Activated naive CD8-positive, alpha-beta T cell (primary cell): ENCODE data around the gene TTN.

Experiments
- H3K27ac Mint-ChIP-seq: one replicate; pipeline ENCODE4 v1.8.0; 2021; ENCODE audit warnings: mixed read lengths
- H3K27me3 Mint-ChIP-seq: one replicate; pipeline ENCODE4 v1.8.0; 2021; ENCODE audit warnings: mixed read lengths
- H3K36me3 Mint-ChIP-seq: one replicate; pipeline ENCODE4 v1.8.0; 2021; ENCODE audit warnings: mixed read lengths
- H3K4me1 Mint-ChIP-seq: one replicate; pipeline ENCODE4 v1.8.0; 2021; ENCODE audit warnings: low read depth, mixed read lengths
- H3K4me3 Mint-ChIP-seq: one replicate; pipeline ENCODE4 v1.8.0; 2021; ENCODE audit warnings: mild to moderate bottlenecking, mixed read lengths
- H3K9me3 Mint-ChIP-seq: one replicate; pipeline ENCODE4 v1.8.0; 2021; ENCODE audit warnings: low read depth, mixed read lengths

Gene TTN

DNA sequence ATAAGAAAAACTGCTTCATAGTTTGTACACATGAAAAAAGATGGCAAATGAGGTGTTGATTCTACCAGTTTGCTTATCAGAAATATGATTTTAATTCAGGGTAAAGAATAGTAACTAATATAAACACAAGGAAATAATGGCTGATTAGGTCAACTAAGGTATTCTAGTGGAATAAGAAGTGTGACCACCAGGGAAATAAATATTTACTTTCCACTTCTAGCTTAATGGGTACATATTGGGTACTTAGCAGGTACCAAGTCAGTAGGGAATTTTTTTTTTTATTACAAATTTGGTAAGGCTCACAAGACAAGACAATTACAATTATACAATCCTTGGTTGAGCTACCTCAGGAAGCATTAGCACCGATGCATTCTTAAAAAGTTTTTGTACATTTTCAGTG, 191.3 kb downstream of the TTN start:
- no peaks in the 10 kb centered on the region for H3K4me1 Mint-ChIP-seq
- H3K27me3 Mint-ChIP-seq = no peaks in the 10 kb centered on the region
- H3K36me3 Mint-ChIP-seq = peaks cover 47% of the 10 kb centered on the region
- H3K9me3 Mint-ChIP-seq = no peaks in the 10 kb centered on the region
- H3K4me3 Mint-ChIP-seq = no peak overlapping the region
- H3K27ac Mint-ChIP-seq = no peak overlapping the region

DNA sequence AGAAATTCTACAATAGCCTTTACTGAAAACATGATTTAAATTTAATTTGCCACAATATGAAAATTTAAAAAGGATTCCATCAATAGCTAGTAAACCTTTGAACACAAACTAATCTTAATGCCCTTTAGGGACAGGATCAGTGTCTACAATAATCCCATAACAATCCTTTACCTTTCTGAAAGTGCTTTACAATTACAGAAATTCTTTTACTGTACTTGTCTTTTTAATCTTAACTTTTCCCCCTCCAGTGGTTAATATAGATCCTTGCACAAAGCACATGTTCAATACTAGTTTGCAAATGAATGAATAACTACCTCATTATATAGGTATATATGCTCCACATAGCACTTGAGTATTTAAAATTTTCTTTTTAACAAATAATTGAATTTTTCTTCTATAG, 204.3 kb downstream of the TTN start:
- no peak overlapping the region for H3K27ac Mint-ChIP-seq
- peaks cover 46% of the 10 kb centered on the region for H3K36me3 Mint-ChIP-seq
- no peaks in the 10 kb centered on the region for H3K4me1 Mint-ChIP-seq

DNA sequence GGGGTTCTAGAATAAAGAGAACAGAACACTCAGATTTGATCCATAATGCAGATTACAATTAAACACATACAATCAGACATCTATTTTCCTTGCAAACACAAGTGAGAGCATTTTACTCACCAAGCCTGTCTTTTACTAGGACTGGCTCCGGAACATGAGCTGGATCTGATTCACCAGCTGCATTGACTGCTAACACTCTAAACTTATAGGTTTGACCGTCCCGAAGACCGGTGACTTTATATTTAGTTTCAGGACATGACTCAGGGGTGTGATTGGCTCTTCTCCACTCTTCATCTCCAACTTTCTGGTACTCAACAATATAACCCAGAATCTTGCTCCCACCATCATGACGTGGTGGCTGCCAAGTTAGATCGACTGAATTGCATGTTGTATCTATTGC, 214.6 kb downstream of the TTN start:
- H3K27ac Mint-ChIP-seq = no peak overlapping the region
- peaks cover 57% of the 10 kb centered on the region for H3K36me3 Mint-ChIP-seq
- H3K4me1 Mint-ChIP-seq = no peaks in the 10 kb centered on the region
- H3K9me3 Mint-ChIP-seq = no peaks in the 10 kb centered on the region
- H3K27me3 Mint-ChIP-seq = no peaks in the 10 kb centered on the region
- H3K4me3 Mint-ChIP-seq = no peak overlapping the region

More for the DNA sequence above, 204.3 kb downstream of the TTN start:
- Mint-ChIP-seq H3K27me3 (no peaks in the 10 kb centered on the region), H3K4me3 (no peak overlapping the region), H3K9me3 (no peaks in the 10 kb centered on the region)

DNA sequence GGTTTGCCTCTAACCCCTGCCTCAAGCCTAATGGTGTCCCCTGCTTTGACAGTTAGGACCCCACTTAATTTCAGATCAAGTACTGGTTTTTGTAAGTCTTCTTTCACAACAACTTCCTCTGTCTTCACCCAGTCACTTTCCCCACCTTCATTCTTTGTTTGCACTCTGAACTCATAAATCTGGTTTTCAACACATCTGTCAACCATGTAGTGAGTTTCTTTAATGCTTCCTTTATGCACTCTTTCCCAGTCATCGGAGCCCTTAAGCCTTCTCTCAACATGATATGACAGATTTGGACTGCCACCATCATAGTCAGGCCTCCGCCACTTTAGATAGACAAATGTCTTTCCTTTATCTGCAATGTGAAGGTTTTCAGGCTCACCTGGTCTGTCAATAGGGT, 217.9 kb downstream of the TTN start:
- Mint-ChIP-seq H3K36me3 (peaks cover 66% of the 10 kb centered on the region), H3K4me1 (no peaks in the 10 kb centered on the region), H3K4me3 (no peak overlapping the region), H3K27ac (no peak overlapping the region), H3K27me3 (no peaks in the 10 kb centered on the region), H3K9me3 (no peaks in the 10 kb centered on the region)

DNA sequence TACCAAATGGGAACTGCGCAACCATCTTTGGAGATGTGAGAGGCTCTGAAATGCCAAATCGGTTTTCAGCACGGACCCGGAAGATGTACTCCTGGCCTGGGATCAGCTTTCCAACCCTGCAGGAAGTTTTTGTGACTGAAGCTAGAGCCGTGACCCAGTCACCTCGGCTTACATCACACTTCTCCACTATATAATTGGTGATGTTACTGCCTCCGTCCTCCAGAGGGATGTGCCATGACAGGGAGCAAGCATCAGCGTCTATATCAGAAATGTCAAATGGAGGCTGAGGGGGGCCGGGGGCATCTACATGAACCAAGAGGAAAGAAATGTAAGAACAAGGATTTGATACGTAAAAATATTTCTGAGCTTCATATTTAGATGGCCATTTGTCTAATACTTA, 222.6 kb downstream of the TTN start:
- Mint-ChIP-seq H3K36me3 (peaks cover 64% of the 10 kb centered on the region), H3K27me3 (no peaks in the 10 kb centered on the region), H3K9me3 (peaks cover 7% of the 10 kb centered on the region), H3K4me3 (no peak overlapping the region), H3K4me1 (no peaks in the 10 kb centered on the region), H3K27ac (no peak overlapping the region)

DNA sequence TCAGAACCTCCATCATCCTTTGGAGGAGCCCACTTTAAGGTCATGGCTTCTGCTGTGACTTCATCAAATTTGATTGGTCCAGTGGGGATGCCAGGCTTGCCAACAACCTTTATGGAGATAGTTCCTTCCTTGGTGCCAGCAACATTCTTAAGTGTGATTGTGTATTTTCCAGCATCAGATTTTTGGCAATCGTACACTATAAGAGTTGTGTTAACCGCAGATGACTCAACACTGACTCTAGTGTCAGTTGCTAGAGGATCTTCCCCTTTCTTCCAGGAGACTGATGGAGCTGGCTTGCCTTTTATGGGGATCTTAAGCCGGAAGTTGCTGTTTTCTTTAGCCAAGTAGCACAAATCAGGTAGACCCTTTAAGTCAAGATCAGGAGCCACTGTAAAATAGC, 228.2 kb downstream of the TTN start:
- H3K9me3 Mint-ChIP-seq = peaks cover 13% of the 10 kb centered on the region
- H3K4me1 Mint-ChIP-seq = no peaks in the 10 kb centered on the region
- no peak overlapping the region for H3K27ac Mint-ChIP-seq
- no peak overlapping the region for H3K4me3 Mint-ChIP-seq
- no peaks in the 10 kb centered on the region for H3K27me3 Mint-ChIP-seq
- H3K36me3 Mint-ChIP-seq = peaks cover 77% of the 10 kb centered on the region

DNA sequence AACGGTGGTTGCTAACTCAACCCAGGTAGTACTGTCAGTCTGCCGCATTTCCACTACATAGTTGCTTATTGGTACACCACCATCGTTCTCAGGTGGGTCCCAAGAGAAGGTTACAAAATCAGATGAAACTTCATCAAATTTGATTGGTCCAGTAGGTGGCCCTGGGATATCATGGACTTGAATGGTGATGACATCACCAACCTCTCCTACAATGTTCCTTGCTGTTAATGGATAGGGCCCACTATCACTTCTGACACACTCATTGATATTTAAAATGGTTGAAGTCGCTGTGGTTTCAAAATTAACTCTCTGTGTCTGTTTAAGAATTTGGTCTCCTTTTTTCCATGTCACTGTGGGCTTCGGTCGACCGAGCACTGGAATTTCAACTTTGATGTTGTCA, 232.4 kb downstream of the TTN start:
- peaks cover 16% of the 10 kb centered on the region for H3K9me3 Mint-ChIP-seq
- H3K27ac Mint-ChIP-seq = no peak overlapping the region
- H3K27me3 Mint-ChIP-seq = no peaks in the 10 kb centered on the region
- no peaks in the 10 kb centered on the region for H3K4me1 Mint-ChIP-seq
- H3K4me3 Mint-ChIP-seq = no peak overlapping the region
- H3K36me3 Mint-ChIP-seq = peaks cover 75% of the 10 kb centered on the region

DNA sequence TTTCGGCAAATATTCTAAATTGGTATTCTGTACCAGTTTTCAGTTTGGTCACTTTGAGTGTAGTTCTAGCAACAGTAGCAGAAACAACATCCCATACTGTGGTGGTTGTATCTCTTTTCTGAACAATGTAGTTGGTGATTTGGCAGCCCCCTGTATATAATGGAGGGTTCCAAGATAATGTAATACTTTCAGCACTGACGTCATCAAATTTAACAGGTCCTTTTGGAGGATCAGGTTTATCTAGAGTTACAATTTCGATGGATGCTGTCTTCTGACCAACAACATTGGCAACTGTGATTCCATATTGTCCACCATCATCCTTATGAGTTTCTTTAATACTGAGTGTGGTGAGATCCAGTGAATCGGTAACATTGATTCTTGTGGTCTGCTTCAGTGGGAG, 239.0 kb downstream of the TTN start:
- H3K9me3 Mint-ChIP-seq = peaks cover 17% of the 10 kb centered on the region
- no peak overlapping the region for H3K27ac Mint-ChIP-seq
- H3K36me3 Mint-ChIP-seq = peaks cover 61% of the 10 kb centered on the region
- H3K27me3 Mint-ChIP-seq = no peaks in the 10 kb centered on the region
- H3K4me1 Mint-ChIP-seq = no peaks in the 10 kb centered on the region
- H3K4me3 Mint-ChIP-seq = no peak overlapping the region

DNA sequence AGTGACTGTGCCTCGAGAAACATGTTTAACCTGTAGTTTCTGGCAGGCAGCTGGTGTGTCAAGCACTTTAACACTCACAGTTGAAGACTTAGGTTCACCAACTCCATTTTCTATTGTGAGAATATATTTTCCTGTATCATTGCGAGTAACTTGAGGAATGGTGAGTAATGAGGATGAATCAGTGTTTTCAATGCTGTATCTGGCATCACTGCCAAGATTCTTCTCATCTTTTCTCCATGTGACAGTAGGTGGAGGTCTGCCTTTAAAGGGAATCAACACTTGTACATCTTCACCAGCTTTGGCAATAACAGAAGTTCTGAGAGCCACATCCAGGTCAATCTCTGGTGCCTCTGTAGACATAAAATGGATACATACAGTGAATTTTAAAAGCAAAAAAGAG, 254.2 kb downstream of the TTN start:
- peaks cover 74% of the 10 kb centered on the region for H3K36me3 Mint-ChIP-seq
- no peaks in the 10 kb centered on the region for H3K4me1 Mint-ChIP-seq
- H3K27me3 Mint-ChIP-seq = no peaks in the 10 kb centered on the region
- H3K9me3 Mint-ChIP-seq = no peaks in the 10 kb centered on the region
- H3K27ac Mint-ChIP-seq = no peak overlapping the region
- H3K4me3 Mint-ChIP-seq = no peak overlapping the region

DNA sequence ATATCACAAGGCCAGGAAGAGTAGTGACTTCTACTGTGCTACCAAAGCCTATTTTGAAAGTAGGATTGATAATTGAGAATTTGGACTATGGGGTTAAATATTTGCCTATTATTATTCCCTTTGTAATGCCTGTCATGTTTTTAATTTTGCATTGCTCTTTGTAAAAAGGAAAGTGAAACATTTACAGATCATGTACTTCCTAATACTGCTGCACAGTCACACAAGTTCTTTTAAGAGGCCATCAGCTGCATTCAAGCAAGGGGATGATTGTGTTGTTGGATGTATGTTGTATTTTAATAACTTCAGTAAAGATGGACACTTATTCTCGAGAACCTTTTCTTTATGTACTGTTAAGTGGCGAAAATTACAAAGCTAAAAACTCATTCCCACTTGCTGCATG, 256.9 kb downstream of the TTN start:
- H3K27ac Mint-ChIP-seq = no peak overlapping the region
- H3K27me3 Mint-ChIP-seq = no peaks in the 10 kb centered on the region
- no peak overlapping the region for H3K4me3 Mint-ChIP-seq
- no peaks in the 10 kb centered on the region for H3K9me3 Mint-ChIP-seq
- H3K36me3 Mint-ChIP-seq = peaks cover 79% of the 10 kb centered on the region
- no peaks in the 10 kb centered on the region for H3K4me1 Mint-ChIP-seq

DNA sequence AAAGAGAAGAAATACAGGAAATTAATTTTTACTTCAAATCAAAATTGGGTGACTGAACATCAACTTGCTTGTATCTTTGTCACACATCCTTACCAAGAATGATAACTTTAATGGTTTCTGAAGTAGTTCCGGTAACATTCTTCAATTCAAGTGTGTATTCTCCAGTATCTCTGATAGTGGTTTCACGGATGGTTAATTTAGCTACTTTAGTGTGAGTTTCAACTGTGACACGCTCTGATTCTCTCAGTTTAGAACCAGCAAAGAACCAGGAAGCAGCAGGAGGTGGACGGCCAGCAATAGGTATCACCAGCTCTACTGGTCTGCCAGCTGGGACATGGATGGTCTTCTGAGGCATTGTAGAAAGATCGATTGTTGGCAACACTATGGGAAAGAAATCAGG, 264.7 kb downstream of the TTN start:
- Mint-ChIP-seq H3K9me3 (no peaks in the 10 kb centered on the region), H3K4me1 (no peaks in the 10 kb centered on the region), H3K4me3 (no peak overlapping the region), H3K27me3 (no peaks in the 10 kb centered on the region), H3K27ac (no peak overlapping the region), H3K36me3 (peaks cover 43% of the 10 kb centered on the region)

DNA sequence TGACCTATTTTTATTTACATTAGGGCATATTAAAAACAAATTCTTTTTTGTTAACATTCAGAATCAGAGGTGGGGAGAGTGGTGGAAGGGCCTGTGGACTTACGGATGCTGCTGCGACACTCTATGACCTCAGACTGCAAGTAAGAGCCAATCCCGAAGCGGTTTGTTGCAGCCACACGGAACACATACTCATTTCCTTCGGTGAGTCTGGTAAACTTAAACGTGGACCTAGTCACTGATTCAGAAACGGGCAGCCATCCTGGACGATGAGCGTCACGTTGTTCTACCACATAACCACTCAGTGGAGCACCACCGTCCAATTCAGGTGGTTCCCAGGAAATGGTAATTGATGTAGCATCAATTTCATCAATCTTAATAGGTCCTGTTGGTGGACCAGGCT, 265.1 kb downstream of the TTN start:
- Mint-ChIP-seq H3K27me3 (no peaks in the 10 kb centered on the region), H3K36me3 (peaks cover 43% of the 10 kb centered on the region), H3K4me1 (no peaks in the 10 kb centered on the region), H3K27ac (no peak overlapping the region), H3K4me3 (no peak overlapping the region), H3K9me3 (no peaks in the 10 kb centered on the region)

DNA sequence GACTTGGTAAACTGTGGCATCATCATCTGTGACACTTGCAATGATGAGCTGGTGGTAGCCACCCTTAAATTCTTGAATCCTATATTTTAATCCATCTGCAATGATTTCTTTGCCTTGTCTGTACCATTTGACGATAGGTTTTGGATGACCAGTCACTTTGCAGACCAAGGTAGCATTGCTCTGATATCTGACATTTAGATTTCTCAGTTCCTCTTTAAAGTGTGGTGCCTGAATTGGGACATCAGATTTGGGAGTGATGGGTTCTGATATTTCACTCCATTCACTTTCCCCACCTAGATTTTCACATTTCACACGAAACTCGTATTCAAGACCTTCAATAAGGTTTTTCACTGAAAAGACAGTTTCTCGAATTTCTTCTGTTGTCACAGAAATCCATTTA, 271.2 kb downstream of the TTN start:
- H3K27me3 Mint-ChIP-seq = no peaks in the 10 kb centered on the region
- H3K4me3 Mint-ChIP-seq = no peak overlapping the region
- H3K27ac Mint-ChIP-seq = no peak overlapping the region
- H3K36me3 Mint-ChIP-seq = peaks cover 60% of the 10 kb centered on the region
- peaks cover 7% of the 10 kb centered on the region for H3K9me3 Mint-ChIP-seq
- H3K4me1 Mint-ChIP-seq = peaks cover 3% of the 10 kb centered on the region

DNA sequence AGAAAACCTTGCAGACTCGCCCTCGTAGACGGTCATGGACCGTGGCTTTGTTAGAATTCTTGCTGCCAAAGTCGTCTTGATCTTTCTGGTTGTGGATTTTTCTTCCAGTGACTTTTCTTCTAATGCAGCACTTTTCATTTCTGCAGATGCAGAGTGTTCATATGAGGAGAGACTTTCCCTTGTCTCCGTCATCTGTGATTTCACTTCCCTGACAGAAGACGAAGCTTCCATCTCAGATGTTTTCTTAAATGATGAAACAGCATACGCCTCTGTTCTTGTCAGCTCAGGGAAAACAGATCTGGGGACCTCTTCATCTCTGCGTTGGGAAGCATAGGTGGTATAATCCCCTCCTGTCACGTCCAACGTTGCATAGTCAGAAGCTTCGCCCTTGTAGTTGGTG, 276.1 kb downstream of the TTN start:
- Mint-ChIP-seq H3K4me1 (peaks cover 19% of the 10 kb centered on the region), H3K27me3 (no peaks in the 10 kb centered on the region), H3K9me3 (peaks cover 7% of the 10 kb centered on the region), H3K4me3 (no peak overlapping the region), H3K36me3 (peaks cover 53% of the 10 kb centered on the region), H3K27ac (peak overlapping the region; percentile 13)

DNA sequence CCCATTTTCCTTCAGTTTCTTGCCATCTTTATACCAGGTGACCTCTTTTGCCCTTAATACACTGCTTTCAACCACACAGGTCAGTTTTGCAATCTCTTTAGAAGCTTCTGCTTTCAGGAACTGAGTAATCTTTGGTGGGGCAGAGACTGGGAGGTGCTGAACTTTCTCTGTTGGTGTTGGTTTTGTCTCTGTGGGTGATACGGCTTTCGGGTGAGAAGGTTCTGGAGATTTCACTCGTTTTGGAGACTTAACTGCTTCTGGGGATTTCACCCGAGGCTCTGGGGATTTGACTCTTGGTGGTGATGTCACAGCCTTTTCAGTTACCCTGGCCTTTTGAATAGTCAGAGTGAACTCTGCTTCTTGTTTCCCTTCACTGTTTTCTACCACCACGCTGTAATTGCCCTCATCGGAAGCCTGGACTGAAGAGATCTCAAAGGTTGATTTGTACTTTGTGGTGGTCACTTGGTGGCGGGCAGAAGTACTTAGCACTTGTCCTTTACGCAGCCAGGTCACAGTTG, 276.5 kb downstream of the TTN start:
- H3K27ac Mint-ChIP-seq = peak overlapping the region; percentile 13
- peaks cover 7% of the 10 kb centered on the region for H3K9me3 Mint-ChIP-seq
- peaks cover 24% of the 10 kb centered on the region for H3K4me1 Mint-ChIP-seq
- H3K4me3 Mint-ChIP-seq = no peak overlapping the region
- peaks cover 55% of the 10 kb centered on the region for H3K36me3 Mint-ChIP-seq
- H3K27me3 Mint-ChIP-seq = no peaks in the 10 kb centered on the region

DNA sequence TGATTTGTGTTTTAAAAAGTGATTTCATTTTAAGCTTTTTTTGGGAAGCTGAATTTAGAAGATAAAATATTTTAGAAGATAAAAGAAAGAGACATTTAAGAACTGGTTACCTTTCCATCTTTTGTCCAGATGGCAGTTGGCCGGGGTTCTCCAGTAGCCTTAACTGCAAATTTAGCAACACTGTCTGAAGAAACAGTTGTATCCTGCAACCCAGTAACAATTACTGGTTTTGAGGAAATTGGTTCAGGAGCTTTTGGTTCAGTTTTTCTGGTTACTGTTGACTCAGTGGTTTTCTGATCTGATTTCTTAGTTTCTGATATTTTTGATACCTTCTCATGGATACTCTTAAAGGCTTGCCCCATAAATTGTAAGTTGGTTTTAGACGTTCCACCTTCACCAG, 277.1 kb downstream of the TTN start:
- H3K27me3 Mint-ChIP-seq = no peaks in the 10 kb centered on the region
- no peak overlapping the region for H3K4me3 Mint-ChIP-seq
- H3K4me1 Mint-ChIP-seq = peaks cover 27% of the 10 kb centered on the region
- peak overlapping the region; percentile 13 for H3K27ac Mint-ChIP-seq
- H3K36me3 Mint-ChIP-seq = peaks cover 53% of the 10 kb centered on the region
- peaks cover 7% of the 10 kb centered on the region for H3K9me3 Mint-ChIP-seq
